Measurements from ENCODE around the gene UQCRC2.
A peak's percentile ranks its signal among the peaks of the same experiment; 100 is the strongest.

Gene UQCRC2

DNA sequence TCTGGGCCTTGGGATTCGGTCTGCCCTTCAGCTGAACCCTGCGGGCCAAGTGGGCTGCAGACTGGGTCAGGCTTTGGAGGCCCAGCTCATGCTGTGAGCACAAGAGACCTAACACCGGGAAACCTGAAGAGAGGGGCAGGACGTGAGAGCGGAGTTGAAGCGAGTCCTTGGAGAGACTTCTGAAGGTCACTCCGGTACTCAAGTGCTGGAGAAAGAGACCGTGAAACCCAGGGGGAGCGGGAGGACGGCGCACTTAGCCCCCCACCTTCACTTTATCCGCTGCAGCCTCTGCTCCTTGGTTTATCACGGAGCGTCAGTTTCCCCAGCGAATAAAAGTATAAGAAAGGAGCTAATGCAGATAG lies 361 bp downstream of the UQCRC2 start:
- no peak for DNase-seq (ENCODE audit: low spot score in 2 of 2)
- Histone ChIP-seq H3K4me1 (peaks cover 10% of the 10 kb centered on the region; the same call in 1 of the 2 replicates), H3K4me3 (peak overlapping the region; percentile 87), H3K27me3 (ENCODE audit: low read depth) (no peaks in the 10 kb centered on the region), H3K9me3 (no peaks in the 10 kb centered on the region), H3K36me3 (replicated peaks) (peaks cover 21% of the 10 kb centered on the region)
- in situ Hi-C loops (cut with MboI; ENCODE audit: low sequenced_read_pairs), result no loop called here

DNA sequence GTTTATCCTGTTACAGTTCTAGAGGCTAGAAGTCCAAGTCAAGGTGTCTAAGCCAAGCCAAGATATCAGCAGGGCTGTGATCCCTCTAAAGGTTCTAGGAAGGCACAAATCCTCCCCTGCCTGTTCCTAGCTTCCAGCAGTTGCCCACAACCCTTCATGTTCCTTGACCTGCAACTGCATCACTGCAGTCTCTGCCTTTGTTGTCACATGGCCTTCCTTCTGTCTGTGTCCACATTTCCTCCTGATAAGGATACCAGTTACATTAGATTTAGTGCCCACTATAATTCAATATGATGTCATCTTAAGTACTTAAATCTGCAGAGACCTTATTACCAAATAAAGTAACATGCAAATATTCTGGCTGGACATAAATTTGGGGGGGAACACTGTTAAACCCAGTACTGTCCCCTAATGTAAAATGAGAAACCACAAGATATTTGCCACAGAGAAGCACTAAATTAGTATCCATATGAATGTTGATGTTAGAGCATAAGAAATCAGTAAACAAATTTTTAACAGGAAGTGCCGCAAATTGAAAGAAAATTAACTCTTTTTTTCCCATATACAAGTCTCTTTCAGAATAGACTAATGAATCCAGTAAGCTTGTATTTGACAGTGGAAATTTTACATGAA lies 4.7 kb downstream of the UQCRC2 start:
- in situ Hi-C loops (cut with MboI; ENCODE audit: low sequenced_read_pairs), result no loop called here
- DNase-seq (ENCODE audit: low spot score in 2 of 2), result no peak
- Histone ChIP-seq H3K27me3 (ENCODE audit: low read depth) (no peaks in the 10 kb centered on the region), H3K9me3 (no peaks in the 10 kb centered on the region), H3K4me3 (no peak overlapping the region), H3K4me1 (peaks cover 4% of the 10 kb centered on the region; the same call in 1 of the 2 replicates), H3K36me3 (replicated peaks) (peaks cover 58% of the 10 kb centered on the region)

DNA sequence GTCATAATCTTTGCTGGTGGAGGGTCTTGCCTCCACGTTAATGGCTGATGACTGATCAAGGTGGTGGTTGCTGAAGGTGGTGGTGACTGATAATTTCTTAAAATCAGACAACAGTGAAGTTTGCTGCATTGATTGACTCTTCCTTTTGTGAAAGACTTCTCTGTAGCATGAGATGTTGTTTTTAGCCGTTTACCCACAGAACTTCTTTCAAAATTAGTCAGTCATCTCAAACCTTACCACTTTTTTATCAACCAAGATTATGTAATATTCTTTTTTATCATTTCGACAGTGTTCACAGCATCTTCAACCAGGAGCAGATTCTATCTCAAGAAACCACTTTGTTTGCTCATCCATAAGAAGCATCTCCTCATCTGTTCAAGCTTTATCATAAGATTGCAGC lies 5.9 kb downstream of the UQCRC2 start:
- Histone ChIP-seq H3K36me3 (replicated peaks) (peaks cover 70% of the 10 kb centered on the region), H3K4me3 (no peak overlapping the region), H3K9me3 (no peaks in the 10 kb centered on the region), H3K4me1 (peaks cover 4% of the 10 kb centered on the region; the same call in 1 of the 2 replicates), H3K27me3 (ENCODE audit: low read depth) (no peaks in the 10 kb centered on the region)
- DNase-seq (ENCODE audit: low spot score in 2 of 2), result no peak
- in situ Hi-C loops (cut with MboI; ENCODE audit: low sequenced_read_pairs), result no loop called here

DNA sequence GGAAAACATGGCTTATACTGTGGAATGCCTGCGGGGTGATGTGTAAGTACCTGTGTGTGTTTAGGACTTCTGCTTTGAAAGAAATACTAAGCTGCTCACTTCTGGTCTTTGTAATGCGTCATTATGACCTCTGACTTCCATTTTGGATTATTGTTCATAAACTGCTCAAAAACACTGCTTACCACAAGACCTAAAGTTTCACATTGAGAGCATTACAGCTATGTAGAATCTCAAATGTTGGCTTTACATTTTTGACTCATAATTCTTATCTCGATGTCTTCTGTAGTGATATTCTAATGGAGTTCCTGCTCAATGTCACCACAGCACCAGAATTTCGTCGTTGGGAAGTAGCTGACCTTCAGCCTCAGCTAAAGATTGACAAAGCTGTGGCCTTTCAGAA lies 9.3 kb downstream of the UQCRC2 start:
- H3K27me3 ChIP-seq (ENCODE audit: low read depth), result no peaks in the 10 kb centered on the region
- peaks cover 91% of the 10 kb centered on the region for H3K36me3 ChIP-seq (replicated peaks)
- in situ Hi-C loops (cut with MboI; ENCODE audit: low sequenced_read_pairs), result no loop called here

DNA sequence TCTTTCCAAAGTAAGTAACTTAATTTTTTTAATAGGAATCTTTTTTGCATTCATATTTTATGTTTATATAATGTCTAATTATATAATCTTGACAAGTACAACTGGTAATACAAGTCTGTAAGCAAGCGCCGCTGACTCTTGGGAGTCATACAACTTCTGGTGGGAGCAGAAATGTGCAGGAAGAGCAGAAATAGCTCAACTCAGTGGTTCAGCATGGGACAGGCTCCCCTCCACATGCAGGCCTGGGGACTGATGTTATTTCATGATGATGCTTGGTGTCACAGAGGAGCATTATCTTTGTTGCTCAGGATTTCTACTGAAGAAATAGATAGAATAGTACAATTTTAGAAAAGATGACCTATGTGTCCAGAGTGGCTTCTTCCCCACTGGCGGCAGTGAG lies 10.7 kb downstream of the UQCRC2 start:
- DNase-seq (ENCODE audit: low spot score in 2 of 2), result no peak
- Histone ChIP-seq H3K4me3 (no peak overlapping the region), H3K4me1 (peaks cover 11% of the 10 kb centered on the region), H3K27me3 (ENCODE audit: low read depth) (no peaks in the 10 kb centered on the region), H3K36me3 (replicated peaks) (peaks cover 91% of the 10 kb centered on the region), H3K9me3 (no peaks in the 10 kb centered on the region)
- in situ Hi-C loops (cut with MboI; ENCODE audit: low sequenced_read_pairs), result no loop called here

More for the DNA sequence above, 9.3 kb downstream of the UQCRC2 start:
- Histone ChIP-seq H3K4me1 (peaks cover 11% of the 10 kb centered on the region), H3K4me3 (no peak overlapping the region), H3K9me3 (no peaks in the 10 kb centered on the region)
- no peak for DNase-seq (ENCODE audit: low spot score in 2 of 2)

DNA sequence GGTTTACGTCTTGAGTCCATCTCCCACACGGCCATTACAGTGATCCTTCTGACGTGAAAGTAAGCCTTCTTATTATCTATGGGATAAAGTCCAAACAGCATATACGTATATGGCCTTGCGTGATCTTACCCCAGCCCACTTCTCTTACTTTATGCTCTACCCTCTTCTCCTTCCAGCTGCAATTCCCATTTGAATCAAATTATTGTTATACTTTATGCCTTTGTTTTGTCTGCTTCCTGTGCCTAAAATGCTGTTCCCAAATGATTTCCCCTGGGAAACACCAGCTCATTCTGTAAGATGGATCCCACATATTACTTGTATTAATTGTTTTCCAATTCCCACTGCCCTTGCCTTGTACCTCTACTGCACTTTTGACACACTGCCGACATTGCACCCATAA lies 11.2 kb downstream of the UQCRC2 start:
- Histone ChIP-seq H3K4me3 (no peak overlapping the region), H3K36me3 (replicated peaks) (peaks cover 91% of the 10 kb centered on the region), H3K9me3 (no peaks in the 10 kb centered on the region), H3K27me3 (ENCODE audit: low read depth) (no peaks in the 10 kb centered on the region), H3K4me1 (peaks cover 11% of the 10 kb centered on the region)
- DNase-seq (ENCODE audit: low spot score in 2 of 2), result no peak
- in situ Hi-C loops (cut with MboI; ENCODE audit: low sequenced_read_pairs), result no loop called here

DNA sequence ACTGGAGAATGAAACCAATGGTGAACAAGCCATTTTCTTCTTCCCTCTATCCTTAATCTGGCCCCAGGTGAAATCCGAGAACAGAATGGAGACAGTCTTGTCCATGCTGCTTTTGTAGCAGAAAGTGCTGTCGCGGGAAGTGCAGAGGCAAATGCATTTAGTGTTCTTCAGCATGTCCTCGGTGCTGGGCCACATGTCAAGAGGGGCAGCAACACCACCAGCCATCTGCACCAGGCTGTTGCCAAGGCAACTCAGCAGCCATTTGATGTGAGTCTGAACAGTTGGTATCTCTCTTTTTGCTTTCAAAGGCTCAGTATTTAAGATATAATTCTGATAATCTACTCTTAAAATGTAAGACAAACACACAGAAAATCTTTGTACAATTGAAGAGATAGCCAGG lies 18.7 kb downstream of the UQCRC2 start:
- in situ Hi-C loops (cut with MboI; ENCODE audit: low sequenced_read_pairs), result no loop called here
- H3K4me1 ChIP-seq, result no peaks in the 10 kb centered on the region
- DNase-seq (ENCODE audit: low spot score in 2 of 2), result no peak
- H3K27me3 ChIP-seq (ENCODE audit: low read depth), result no peaks in the 10 kb centered on the region
- H3K9me3 ChIP-seq, result no peaks in the 10 kb centered on the region
- no peak overlapping the region for H3K4me3 ChIP-seq
- H3K36me3 ChIP-seq (replicated peaks), result peaks cover 93% of the 10 kb centered on the region

DNA sequence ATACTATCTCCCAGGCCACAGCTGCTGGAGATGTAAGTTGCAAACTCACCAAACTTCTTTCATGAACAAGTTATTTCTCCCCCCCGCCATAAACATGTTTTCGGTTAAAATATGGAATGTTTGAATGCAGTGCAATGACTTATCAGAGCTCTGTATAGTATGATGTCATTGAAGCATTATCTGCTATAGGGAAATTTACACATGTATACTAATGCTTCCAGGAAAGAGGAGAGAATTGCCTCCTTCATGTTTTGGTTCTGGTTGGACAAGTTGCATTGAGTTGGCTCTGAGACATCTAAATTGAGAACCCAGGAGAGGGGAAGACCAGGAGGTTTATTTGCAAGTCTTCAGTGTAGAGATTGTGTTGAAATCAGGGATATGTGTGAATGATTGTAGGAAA lies 20.8 kb downstream of the UQCRC2 start:
- H3K27me3 ChIP-seq (ENCODE audit: low read depth), result no peaks in the 10 kb centered on the region
- H3K4me1 ChIP-seq, result no peaks in the 10 kb centered on the region
- no peaks in the 10 kb centered on the region for H3K9me3 ChIP-seq
- peaks cover 93% of the 10 kb centered on the region for H3K36me3 ChIP-seq (replicated peaks)
- in situ Hi-C loops (cut with MboI; ENCODE audit: low sequenced_read_pairs), result no loop called here
- no peak for DNase-seq (ENCODE audit: low spot score in 2 of 2)
- no peak overlapping the region for H3K4me3 ChIP-seq

DNA sequence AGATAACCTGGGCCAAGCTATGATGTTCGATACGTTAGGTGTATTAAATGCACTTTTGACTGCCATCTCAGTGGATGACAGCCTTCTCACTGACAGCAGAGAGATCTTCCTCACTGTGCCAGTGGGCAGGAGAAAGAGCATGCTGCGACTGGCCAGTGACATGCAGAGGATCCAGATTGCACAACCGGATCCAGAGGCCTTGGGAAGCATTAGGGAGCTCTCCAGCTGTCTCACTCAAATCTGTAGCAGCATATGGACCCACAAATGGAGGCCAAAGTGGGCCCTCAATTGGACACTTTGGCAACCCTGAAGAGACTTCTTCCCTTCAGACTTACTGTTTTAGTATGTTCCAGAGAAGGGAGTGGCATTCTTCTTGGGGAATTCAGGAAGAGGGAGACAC lies 26.9 kb downstream of the UQCRC2 start:
- H3K36me3 ChIP-seq (replicated peaks), result peaks cover 85% of the 10 kb centered on the region

DNA sequence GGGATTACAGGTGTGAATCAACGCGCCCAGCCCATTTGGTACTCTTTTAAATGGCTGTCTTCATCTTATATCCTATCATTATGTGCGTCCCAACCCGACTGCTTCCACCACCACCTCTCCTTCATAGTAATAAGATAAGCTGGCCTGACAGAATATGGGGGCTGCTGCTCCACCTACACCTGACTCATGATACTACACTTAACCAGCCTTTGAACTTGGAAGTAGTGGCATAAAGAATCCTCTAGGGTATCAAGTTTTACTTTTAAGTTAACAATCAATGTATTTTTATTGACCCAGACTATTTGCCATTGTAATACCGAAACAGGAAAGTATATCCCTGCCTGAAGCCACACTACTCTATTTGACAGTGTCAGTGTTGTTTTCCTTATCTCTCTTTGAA lies 28.9 kb downstream of the UQCRC2 start:
- in situ Hi-C loops (cut with MboI; ENCODE audit: low sequenced_read_pairs), result no loop called here
- H3K36me3 ChIP-seq (replicated peaks), result peaks cover 64% of the 10 kb centered on the region
- peaks cover 7% of the 10 kb centered on the region for H3K4me1 ChIP-seq
- DNase-seq (ENCODE audit: low spot score in 2 of 2), result no peak
- no peak overlapping the region for H3K4me3 ChIP-seq
- H3K9me3 ChIP-seq, result no peaks in the 10 kb centered on the region
- no peaks in the 10 kb centered on the region for H3K27me3 ChIP-seq (ENCODE audit: low read depth)

More for the DNA sequence above, 26.9 kb downstream of the UQCRC2 start:
- DNase-seq (ENCODE audit: low spot score in 2 of 2), result no peak
- Histone ChIP-seq H3K9me3 (no peaks in the 10 kb centered on the region), H3K4me1 (no peaks in the 10 kb centered on the region), H3K27me3 (ENCODE audit: low read depth) (no peaks in the 10 kb centered on the region), H3K4me3 (no peak overlapping the region)
- in situ Hi-C loops (cut with MboI; ENCODE audit: low sequenced_read_pairs), result no loop called here

DNA sequence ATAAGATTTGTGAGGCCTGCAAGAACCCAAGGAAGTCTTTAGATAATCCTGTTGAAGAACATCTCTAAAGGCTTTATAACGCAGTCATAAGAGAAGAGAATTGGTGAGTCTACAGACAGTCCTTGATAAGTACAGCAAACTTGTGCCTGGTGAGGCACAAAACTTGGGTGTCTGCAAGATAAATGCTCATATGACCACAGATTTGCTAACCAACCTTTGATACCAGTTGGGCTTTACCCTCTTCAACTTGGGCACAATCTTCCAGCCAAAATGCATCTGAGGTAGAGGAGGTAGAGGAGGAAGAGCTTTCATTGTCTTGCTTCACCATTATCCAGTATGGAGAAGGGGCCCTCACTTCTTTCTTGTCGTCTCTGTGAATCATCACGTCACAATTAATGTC lies 30.9 kb downstream of the UQCRC2 start:
- H3K36me3 ChIP-seq (replicated peaks), result peaks cover 46% of the 10 kb centered on the region

DNA sequence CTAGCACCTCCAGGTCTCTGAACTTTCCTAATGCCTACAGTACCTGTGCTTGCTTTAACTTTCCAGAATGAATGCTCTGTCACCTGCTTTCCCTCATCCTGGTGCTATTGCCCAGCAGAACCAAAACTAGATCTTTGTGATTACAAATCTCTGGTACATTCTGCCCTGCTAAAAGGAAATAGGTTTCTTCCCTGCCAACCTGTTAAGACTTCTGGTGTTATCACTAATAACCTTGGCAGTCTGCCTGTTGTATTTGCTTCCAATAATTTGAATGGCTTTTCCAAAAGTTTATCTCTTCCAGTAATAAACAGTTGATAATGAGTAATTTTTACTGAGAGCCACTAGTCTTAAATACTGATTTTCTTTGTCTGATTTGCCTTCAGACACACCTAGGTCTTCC lies 32.4 kb downstream of the UQCRC2 start:
- peaks cover 9% of the 10 kb centered on the region for H3K4me1 ChIP-seq
- no peak for DNase-seq (ENCODE audit: low spot score in 2 of 2)
- H3K36me3 ChIP-seq (replicated peaks), result peaks cover 32% of the 10 kb centered on the region
- H3K27me3 ChIP-seq (ENCODE audit: low read depth), result no peaks in the 10 kb centered on the region
- in situ Hi-C loops (cut with MboI; ENCODE audit: low sequenced_read_pairs), result no loop called here
- no peak overlapping the region for H3K4me3 ChIP-seq
- no peaks in the 10 kb centered on the region for H3K9me3 ChIP-seq

More for the DNA sequence above, 30.9 kb downstream of the UQCRC2 start:
- no peak for DNase-seq (ENCODE audit: low spot score in 2 of 2)
- H3K9me3 ChIP-seq, result no peaks in the 10 kb centered on the region
- H3K4me1 ChIP-seq, result peaks cover 9% of the 10 kb centered on the region
- H3K27me3 ChIP-seq (ENCODE audit: low read depth), result no peaks in the 10 kb centered on the region
- no peak overlapping the region for H3K4me3 ChIP-seq
- in situ Hi-C loops (cut with MboI; ENCODE audit: low sequenced_read_pairs), result no loop called here

DNA sequence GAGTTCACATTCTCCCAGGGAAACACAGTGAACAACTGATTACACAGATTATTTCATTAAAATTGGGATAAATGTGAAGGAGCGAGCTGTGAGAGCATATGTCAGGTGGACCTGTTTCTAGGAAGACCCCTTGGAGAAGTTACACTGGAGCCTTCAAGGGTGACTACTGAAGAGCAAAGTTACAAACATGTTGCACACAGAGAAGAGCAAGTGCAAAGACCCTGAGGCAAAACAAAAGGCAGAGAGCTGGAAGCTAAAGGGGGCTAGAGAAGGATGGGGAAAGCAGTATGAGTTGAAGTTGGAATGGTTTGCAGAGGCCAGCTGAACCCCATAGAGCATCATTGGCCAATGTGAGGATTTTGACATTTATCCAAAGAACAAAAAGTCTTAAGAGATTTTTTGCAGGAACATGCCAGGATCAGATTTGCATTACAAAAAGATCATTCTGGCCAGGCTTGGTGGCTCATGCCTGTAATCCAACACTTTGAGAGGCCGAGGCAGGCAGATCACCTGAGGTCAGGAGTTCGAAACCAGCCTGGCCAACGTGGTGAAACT lies 33.6 kb downstream of the UQCRC2 start:
- H3K27me3 ChIP-seq (ENCODE audit: low read depth), result no peaks in the 10 kb centered on the region
- peaks cover 21% of the 10 kb centered on the region for H3K36me3 ChIP-seq (replicated peaks)
- in situ Hi-C loops (cut with MboI; ENCODE audit: low sequenced_read_pairs), result no loop called here
- H3K4me1 ChIP-seq, result peaks cover 9% of the 10 kb centered on the region
- H3K4me3 ChIP-seq, result no peak overlapping the region
- peak; percentile 48 to 72 for DNase-seq (ENCODE audit: low spot score in 2 of 2)
- no peaks in the 10 kb centered on the region for H3K9me3 ChIP-seq

DNA sequence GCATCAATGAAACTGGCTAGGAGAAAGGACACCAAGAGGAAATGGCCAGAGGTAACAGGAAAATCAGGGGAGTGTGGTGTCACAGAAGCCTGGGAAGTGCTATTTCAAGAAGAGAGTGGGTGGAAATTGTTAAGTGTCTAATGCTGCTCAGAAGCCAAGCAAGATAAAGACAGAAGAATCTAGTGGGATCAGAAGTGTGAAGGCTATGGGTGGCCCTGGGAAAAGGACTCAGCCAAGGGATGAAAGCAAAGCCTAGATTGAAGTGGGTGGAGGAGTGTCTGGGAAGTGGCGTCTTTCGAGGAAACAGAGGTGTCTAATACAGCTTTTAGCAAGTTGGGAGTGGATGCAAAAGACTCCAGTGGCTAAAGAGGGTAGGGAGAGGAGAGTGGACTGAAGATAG lies 34.3 kb downstream of the UQCRC2 start:
- Histone ChIP-seq H3K9me3 (no peaks in the 10 kb centered on the region), H3K36me3 (replicated peaks) (peaks cover 13% of the 10 kb centered on the region), H3K27me3 (ENCODE audit: low read depth) (no peaks in the 10 kb centered on the region), H3K4me3 (no peak overlapping the region), H3K4me1 (peaks cover 9% of the 10 kb centered on the region)
- in situ Hi-C loops (cut with MboI; ENCODE audit: low sequenced_read_pairs), result no loop called here
- DNase-seq (ENCODE audit: low spot score in 2 of 2), result no peak

DNA sequence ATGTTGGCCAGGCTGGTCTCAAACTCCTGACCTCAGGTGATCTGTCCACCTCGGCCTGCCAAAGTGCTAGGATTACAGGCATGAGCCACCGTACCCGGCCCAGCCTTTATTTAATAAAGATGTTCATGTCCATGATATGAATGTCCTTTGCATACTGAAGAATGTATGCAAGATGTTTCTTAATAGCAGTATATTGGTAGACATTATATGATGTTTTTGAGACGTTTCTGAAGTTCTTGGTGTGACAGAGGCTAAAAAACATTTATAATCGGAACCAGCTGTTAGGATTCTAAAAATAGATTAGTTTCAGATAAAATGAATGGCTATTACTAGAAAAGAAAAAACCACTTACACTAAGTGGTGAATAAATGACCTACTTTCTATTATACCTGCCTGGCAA lies 36.0 kb downstream of the UQCRC2 start:
- Histone ChIP-seq H3K9me3 (no peaks in the 10 kb centered on the region), H3K36me3 (replicated peaks) (peaks cover under 1% of the 10 kb centered on the region), H3K27me3 (ENCODE audit: low read depth) (no peaks in the 10 kb centered on the region), H3K4me3 (no peak overlapping the region), H3K4me1 (peaks cover 9% of the 10 kb centered on the region)
- in situ Hi-C loops (cut with MboI; ENCODE audit: low sequenced_read_pairs), result no loop called here
- no peak for DNase-seq (ENCODE audit: low spot score in 2 of 2)

All from HAP-1 (cell line).